GM18873 (cell line): ENCODE data around the gene PPP2R3A.
"Not testable (repeated sequence)": the region's sequence is repeated elsewhere in the genome, so short reads cannot be mapped to it uniquely, and the experiment has no call there.

Source experiments
- ATAC-seq: cut with Tn5 transposase; IDR thresholded peaks from one replicate; pipeline ENCODE4 v1.9.1; 2021; ENCODE audit warnings: mild to moderate bottlenecking, moderate library complexity, moderate number of reproducible peaks; ENCODE audit not compliant: unreplicated experiment, low FRiP score

Gene PPP2R3A

DNA sequence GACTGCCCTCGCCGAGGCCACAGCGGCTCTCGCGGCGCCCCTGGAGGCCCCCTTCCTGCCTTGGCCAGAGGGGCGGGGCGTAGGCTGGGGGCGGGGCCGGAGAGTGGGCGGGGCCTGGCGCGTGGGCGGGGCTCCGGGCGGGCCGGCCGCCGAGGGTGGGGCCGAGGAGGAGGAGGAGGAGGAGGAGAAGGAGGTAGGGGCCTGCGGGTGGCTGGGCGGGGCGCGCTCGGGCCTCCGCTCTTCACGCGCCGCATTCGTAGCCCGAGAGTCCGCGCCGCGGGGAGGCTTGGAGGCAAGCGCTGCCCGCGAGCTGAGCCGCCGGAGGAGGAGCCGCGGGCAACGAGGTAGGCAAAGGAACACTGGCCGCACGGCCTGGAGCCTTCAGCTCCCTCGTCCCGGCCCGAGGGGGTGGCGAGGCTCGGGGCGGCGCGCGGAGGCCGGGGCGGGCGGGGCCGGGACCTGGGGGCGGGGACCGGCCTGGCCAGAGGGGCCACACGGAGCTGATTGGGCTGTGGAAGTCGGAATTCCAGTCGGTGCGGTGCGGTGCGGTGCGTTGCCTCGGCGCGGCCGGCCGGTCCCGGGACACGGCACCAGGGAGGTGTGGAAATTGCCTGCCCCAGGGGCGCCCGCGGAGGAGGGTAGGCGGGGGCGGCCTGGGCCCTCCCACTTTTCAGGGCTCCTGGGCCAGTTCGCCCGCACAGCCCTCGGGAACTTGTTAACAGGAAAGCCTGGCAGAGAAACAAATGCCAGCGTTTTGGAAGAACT lies at the start of gene PPP2R3A:
PPP2R3A (plus strand) TSS at position 223 of the 765 bp plus-strand sequence. CDS start 35,771 bp downstream, outside the sequence.
- ATAC-seq: peak; percentile 54

GRCh38 chr3:135916310-135916709 lies 49.2 kb upstream of the PPP2R3A start:
- ATAC-seq: no peak

- no peak for ATAC-seq
Measured at GRCh38 chr3:135917076-135917475, 48.5 kb upstream of the PPP2R3A start.

DNA sequence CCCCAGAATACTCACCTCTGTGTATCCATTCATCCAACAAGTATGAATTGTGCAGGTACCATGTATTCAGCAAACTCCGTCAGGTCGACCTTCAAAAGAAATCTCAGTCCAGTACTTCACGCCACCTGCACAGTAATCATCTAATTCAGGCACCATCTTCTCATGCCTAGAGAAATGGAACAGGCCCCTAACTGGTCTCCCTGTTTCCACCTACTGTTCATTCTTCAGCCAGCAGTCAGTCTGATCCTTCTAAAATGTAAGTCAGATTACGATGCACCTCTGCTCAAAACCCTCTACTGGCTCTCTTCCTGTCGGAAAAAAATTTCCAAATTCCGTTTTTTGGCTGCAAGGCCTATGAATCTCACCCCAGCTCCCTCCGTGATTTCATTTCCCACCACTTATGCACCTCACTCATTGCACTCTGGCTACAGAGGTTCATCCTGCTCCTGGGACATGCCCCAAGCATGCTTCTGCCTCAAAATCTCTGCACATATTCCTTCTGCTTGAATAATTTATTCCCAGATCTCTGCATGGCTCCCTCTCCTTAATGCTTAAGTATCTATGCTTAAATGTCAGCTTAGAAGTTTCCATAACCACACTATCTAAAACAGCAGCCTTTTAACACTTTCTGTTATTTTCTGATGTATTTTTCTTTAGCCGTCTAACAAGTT lies 47.5 kb upstream of the PPP2R3A start:
- no peak for ATAC-seq

GRCh38 chr3:135918600-135918999 lies 46.9 kb upstream of the PPP2R3A start:
- no peak for ATAC-seq

DNA sequence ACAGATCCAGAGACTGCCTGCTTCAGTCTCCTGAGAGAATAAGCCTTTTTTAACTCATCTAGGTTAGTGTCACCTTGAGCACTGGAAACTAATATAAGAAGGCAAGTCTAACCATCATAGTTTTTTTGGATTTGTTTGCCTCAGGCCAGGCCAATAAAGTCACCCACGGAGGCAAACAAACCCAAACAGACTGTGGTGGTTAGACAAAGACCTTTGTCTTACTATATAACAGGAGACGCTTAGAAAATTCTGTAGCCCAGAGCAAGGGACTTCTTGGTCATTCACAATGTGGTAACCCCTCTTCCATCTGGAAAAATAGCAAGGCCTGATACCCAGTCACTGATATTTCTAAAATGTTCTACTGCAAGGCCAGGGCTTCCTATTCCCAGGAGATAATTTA lies 45.3 kb upstream of the PPP2R3A start:
- ATAC-seq: no peak

- no peak for ATAC-seq
Measured at GRCh38 chr3:135922903-135923250, 42.7 kb upstream of the PPP2R3A start.

DNA sequence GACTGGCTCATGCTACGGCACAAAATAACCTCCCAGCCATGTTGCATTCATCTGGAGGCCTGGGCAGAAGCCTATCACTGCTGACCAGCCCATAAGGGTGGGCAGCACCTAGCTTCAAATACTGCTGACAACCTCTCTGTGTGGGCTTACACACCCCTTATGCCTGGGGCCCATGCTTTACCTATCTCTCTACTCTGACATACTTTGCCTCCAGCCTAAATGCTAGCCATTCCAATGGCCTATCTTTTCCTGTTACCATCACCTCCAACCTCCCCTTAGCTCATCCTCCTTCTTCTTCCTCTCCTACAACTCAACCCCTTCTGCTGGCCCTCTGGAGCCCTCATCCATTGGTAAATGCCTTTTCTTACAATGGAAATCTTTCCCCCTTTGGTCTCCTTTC lies 41.0 kb upstream of the PPP2R3A start:
- no peak for ATAC-seq

- ATAC-seq: no peak
Measured at GRCh38 chr3:135926664-135927063, 38.9 kb upstream of the PPP2R3A start.

DNA sequence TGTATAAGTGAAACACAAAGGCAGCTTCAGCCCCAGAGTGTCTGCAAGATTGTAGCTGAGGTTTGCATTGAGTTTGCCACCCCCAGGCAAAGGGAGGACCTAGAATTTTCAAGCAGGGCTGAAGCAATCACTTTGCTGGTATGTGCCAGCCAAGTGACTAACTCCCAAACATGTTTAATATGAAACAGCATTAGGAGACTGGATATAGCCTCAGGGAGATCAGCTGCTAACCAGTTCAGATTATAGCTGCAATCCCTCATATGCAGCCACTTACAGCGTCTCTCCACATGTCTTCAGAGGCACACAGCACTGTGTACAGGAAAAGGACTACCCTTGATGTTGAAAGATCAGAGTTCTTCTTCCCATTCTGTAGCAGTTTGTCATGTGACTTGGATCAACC lies 38.4 kb upstream of the PPP2R3A start:
- ATAC-seq: no peak

DNA sequence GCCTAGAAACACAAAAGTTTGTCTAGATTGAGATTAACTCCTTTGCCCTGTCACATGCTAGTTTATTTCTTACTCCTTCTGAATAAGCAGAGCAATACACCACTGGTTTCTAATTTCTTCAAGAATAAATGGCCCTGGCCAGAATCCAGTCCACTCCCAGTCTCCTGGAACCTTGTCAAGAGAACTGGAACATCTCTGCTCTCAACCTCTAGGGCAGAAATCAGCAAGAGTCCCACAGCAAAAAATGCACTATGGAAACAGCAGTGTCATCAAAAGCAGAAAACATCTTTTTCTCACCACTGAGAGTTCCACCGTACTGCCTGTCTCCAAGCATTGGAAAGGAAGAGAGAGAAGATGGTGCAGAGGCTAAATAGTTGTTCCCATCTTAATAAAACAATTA lies 35.9 kb upstream of the PPP2R3A start:
- no peak for ATAC-seq

- no peak for ATAC-seq
Measured at GRCh38 chr3:135930255-135930654, 35.3 kb upstream of the PPP2R3A start.

GRCh38 chr3:135935171-135935570 lies 30.4 kb upstream of the PPP2R3A start:
- not testable (repeated sequence) for ATAC-seq

- ATAC-seq: not testable (repeated sequence)
Measured at GRCh38 chr3:135937766-135938165, 27.8 kb upstream of the PPP2R3A start.

GRCh38 chr3:135944831-135945230 lies 20.7 kb upstream of the PPP2R3A start:
- no peak for ATAC-seq

GRCh38 chr3:135950941-135951340 lies 14.6 kb upstream of the PPP2R3A start:
- no peak for ATAC-seq

DNA sequence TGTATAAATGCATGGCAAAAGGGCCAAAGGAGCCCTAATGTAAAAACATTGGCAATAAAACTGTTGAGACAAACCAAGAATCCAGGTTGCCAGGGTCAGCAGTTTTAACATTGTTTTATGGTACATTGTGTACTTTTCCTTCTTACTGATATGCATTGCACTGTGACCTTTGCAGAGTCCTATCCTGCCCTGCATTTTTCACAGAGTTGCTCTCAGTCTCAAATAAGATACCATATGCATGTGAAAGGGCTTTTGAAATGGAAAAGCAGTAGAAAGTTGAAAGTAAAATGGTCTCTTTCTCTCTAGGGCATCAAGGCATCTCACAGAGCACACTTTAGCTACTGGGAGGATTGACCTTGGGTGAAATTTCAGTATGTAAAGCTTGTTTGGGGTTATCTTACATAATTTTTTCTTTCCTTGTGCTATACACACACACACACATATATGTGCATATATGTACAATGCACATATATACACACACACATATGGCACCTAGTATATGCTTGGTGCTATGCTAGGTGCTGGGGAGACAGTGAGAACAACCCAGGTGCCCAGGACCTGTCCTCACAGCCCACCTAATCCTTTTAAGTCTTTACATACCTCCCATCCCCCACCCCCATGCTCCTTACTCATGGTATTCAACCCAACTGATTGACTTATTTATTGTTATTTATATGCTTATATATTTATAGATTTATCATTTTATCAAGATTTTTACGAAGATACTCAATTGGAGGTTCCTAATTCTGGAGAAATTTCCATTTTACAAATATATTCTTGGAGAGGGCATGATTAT lies 1.2 kb upstream of the PPP2R3A start:
- no peak for ATAC-seq

DNA sequence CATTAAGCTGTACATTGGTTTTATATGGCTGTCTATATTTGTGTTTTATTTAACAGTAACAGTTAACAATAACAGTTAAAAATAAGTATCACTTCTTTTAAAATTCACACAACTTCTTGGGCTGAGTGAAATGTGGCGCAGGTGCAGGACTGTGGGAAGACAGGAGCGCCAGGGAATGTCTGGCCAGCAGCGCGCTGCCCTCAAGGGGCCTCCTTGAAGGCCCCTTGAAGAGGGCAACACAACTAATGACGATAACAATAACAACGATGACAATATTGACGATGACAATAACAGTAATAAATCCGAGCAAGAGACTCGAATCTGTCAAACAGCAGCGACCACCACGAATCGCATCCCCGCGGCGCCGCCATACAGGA lies 411 bp upstream of the PPP2R3A start:
- no peak for ATAC-seq

- no peak for ATAC-seq
Measured at GRCh38 chr3:135966271-135966961, 888 bp downstream of the PPP2R3A start.

GRCh38 chr3:135966962-135967274 lies 1.4 kb downstream of the PPP2R3A start:
- ATAC-seq: no peak

GRCh38 chr3:135967867-135968266 lies 2.3 kb downstream of the PPP2R3A start:
- ATAC-seq: no peak
